ENCODE results near the gene CEBPB.
A peak's percentile ranks its signal among the peaks of the same experiment; 100 is the strongest.

CEBPB gene

DNA sequence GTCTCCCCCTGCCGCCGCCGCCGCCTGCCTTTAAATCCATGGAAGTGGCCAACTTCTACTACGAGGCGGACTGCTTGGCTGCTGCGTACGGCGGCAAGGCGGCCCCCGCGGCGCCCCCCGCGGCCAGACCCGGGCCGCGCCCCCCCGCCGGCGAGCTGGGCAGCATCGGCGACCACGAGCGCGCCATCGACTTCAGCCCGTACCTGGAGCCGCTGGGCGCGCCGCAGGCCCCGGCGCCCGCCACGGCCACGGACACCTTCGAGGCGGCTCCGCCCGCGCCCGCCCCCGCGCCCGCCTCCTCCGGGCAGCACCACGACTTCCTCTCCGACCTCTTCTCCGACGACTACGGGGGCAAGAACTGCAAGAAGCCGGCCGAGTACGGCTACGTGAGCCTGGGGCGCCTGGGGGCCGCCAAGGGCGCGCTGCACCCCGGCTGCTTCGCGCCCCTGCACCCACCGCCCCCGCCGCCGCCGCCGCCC lies 474 bp downstream of the CEBPB start:
- no peak for DNase-seq (ENCODE audit: low read depth, low spot score)
- POLR2A ChIA-PET: interaction anchor here (0.6 to 2.4 kb wide), 25 partner anchors 19 to 454 kb away, joined by 3 to 14 read pairs (median 4); no protein-coding TSS in a partner anchor
- CTCF ChIA-PET: interaction anchor here (0.5 to 22.7 kb wide), 6 partner anchors 252 to 383 kb away, joined by 3 to 523 read pairs (median 4); no protein-coding TSS in a partner anchor
- TF ChIP-seq, protein P1, sequence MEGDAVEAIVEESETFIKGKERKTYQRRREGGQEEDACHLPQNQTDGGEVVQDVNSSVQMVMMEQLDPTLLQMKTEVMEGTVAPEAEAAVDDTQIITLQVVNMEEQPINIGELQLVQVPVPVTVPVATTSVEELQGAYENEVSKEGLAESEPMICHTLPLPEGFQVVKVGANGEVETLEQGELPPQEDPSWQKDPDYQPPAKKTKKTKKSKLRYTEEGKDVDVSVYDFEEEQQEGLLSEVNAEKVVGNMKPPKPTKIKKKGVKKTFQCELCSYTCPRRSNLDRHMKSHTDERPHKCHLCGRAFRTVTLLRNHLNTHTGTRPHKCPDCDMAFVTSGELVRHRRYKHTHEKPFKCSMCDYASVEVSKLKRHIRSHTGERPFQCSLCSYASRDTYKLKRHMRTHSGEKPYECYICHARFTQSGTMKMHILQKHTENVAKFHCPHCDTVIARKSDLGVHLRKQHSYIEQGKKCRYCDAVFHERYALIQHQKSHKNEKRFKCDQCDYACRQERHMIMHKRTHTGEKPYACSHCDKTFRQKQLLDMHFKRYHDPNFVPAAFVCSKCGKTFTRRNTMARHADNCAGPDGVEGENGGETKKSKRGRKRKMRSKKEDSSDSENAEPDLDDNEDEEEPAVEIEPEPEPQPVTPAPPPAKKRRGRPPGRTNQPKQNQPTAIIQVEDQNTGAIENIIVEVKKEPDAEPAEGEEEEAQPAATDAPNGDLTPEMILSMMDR (IDR thresholded peaks at IDR 0.05; ENCODE audit: insufficient read depth, low read length, missing control alignments): peak; percentile 8
- peak overlapping the region; percentile 94 for H3K4me3 ChIP-seq (ENCODE audit: low read depth, low read length)

DNA sequence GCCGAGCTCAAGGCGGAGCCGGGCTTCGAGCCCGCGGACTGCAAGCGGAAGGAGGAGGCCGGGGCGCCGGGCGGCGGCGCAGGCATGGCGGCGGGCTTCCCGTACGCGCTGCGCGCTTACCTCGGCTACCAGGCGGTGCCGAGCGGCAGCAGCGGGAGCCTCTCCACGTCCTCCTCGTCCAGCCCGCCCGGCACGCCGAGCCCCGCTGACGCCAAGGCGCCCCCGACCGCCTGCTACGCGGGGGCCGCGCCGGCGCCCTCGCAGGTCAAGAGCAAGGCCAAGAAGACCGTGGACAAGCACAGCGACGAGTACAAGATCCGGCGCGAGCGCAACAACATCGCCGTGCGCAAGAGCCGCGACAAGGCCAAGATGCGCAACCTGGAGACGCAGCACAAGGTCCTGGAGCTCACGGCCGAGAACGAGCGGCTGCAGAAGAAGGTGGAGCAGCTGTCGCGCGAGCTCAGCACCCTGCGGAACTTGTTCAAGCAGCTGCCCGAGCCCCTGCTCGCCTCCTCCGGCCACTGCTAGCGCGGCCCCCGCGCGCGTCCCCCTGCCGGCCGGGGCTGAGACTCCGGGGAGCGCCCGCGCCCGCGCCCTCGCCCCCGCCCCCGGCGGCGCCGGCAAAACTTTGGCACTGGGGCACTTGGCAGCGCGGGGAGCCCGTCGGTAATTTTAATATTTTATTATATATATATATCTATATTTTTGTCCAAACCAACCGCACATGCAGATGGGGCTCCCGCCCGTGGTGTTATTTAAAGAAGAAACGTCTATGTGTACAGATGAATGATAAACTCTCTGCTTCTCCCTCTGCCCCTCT lies 1.1 kb downstream of the CEBPB start:
- H3K4me3 ChIP-seq (ENCODE audit: low read depth, low read length): peak overlapping the region; percentile 94
- POLR2A ChIA-PET: interaction anchor here (0.6 to 2.4 kb wide), 20 partner anchors 20 to 381 kb away, joined by 3 to 14 read pairs (median 6); no protein-coding TSS in a partner anchor
- DNase-seq (ENCODE audit: low read depth, low spot score): no peak
- TF ChIP-seq, protein P1 (IDR thresholded peaks at IDR 0.05; ENCODE audit: insufficient read depth, low read length, missing control alignments): peak; percentile 30
- CTCF ChIA-PET: interaction anchor here (0.5 to 22.7 kb wide), 5 partner anchors 260 to 382 kb away, joined by 3 to 523 read pairs (median 4); no protein-coding TSS in a partner anchor

DNA sequence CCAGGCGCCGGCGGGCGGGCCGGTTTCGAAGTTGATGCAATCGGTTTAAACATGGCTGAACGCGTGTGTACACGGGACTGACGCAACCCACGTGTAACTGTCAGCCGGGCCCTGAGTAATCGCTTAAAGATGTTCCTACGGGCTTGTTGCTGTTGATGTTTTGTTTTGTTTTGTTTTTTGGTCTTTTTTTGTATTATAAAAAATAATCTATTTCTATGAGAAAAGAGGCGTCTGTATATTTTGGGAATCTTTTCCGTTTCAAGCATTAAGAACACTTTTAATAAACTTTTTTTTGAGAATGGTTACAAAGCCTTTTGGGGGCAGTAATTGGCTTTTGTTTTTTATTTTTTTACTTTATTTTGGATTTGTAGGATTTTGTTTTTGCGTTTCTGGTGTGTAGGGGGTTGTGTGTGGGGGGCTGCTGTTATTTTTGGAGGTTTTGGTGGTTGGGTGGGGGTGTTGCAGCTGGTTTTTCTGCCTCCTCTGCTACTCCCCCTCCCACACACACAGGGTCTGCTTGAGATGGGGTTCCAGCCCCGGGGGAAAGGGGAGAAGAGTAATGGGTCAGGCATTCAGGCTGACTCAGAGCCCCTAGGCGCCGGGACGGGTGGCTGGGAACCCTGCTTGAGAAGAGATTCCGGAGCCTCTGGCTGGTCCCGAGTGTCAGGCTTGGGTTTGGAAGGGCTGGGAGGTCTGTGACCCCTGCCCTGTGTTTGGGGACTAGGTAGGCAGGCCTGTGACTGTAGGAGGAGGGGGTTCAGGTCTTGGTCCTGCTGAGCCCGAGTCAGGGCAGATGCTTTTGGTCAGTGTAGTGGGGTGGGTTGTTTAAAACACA lies 2.0 kb downstream of the CEBPB start:
- H3K4me3 ChIP-seq (ENCODE audit: low read depth, low read length): peak overlapping the region; percentile 94
- ChIA-PET CTCF (interaction anchor here (22.7 kb wide), 1 partner anchor 274 kb away, joined by 523 read pairs; no protein-coding TSS in a partner anchor), POLR2A (interaction anchor here (0.6 to 2.4 kb wide), 7 partner anchors 34 to 263 kb away, joined by 3 to 14 read pairs (median 11); no protein-coding TSS in a partner anchor)
- TF ChIP-seq, protein P1 (IDR thresholded peaks at IDR 0.05; ENCODE audit: insufficient read depth, low read length, missing control alignments): no peak
- peak; percentile 70 for DNase-seq (ENCODE audit: low read depth, low spot score)

DNA sequence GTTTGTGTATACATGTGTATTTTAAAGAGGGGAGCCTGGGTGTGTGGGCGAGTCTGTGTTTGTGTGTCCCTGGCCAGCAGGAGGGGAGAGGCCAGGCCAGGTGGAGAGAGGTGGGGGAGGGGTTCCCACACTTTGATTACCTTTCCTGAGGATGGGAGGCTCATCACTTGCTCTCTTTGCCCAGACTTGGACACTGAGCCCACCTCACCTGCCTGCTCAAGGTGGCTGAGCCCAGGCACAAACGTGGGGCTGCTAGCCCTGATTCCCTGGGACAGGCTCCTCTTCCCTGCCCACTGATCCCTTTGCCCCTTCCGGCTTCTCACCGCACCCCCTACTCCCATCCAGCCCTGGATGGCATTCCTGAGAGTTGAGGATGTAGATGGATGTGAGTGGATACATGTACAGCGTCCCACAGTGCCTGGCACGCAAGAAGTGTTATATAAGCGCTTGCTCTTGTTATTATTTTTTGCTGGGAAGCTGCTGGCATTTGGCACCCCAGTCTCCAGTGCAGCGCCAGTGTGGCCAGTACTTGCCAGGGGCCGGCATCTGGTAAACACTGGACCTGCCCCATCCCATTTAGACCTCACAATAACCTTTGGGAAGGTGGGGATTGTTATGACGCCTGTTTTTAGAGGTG lies 2.7 kb downstream of the CEBPB start:
- ChIA-PET CTCF (interaction anchor here (1.1 to 22.7 kb wide), 3 partner anchors 112 to 273 kb away, joined by 3 to 523 read pairs (median 7); no protein-coding TSS in a partner anchor), POLR2A (interaction anchor here (0.6 to 1.8 kb wide), 4 partner anchors 128 to 270 kb away, joined by 3 to 9 read pairs (median 4); no protein-coding TSS in a partner anchor)
- TF ChIP-seq, protein P1 (IDR thresholded peaks at IDR 0.05; ENCODE audit: insufficient read depth, low read length, missing control alignments): no peak
- no peak for DNase-seq (ENCODE audit: low read depth, low spot score)
- H3K4me3 ChIP-seq (ENCODE audit: low read depth, low read length): peak overlapping the region; percentile 94

DNA sequence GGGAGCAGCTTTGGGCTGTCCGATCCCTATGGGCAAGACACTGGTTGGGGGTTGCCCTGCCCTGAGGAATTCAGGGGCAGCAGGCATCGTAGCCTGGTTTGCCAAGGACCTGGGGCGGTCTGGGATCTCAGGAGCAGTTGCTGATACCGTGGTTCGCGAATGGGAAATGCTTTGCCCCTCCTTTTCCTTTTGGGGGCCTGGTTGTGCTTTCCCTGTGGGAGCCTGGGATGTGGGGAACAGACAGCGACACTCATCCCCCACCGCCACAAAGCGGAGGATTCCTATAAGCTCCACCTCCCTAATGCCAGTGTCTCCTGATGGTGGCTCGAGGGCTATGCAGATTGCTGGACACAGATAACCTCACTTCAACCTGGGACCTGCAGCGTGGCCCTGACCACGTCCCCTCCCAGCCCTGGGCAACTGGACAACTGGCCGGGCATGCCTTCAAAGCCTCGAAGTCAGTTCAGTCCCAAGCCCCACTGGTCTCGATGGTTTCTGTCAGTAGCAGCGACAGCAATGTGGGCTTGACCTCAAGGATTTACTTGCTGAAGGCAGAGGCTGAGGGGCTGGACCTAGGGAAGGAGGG lies 3.3 kb downstream of the CEBPB start:
- CTCF ChIA-PET: interaction anchor here (1.1 to 22.7 kb wide), 3 partner anchors 111 to 273 kb away, joined by 3 to 523 read pairs (median 7); no protein-coding TSS in a partner anchor
- no peak for DNase-seq (ENCODE audit: low read depth, low spot score)

More for the DNA sequence above, 3.3 kb downstream of the CEBPB start:
- TF ChIP-seq, protein P1 (IDR thresholded peaks at IDR 0.05; ENCODE audit: insufficient read depth, low read length, missing control alignments): no peak
- POLR2A ChIA-PET: interaction anchor here (0.6 to 1.8 kb wide), 4 partner anchors 37 to 269 kb away, joined by 3 to 9 read pairs (median 4); no protein-coding TSS in a partner anchor
- H3K4me3 ChIP-seq (ENCODE audit: low read depth, low read length): peak overlapping the region; percentile 94

Measured in AG04449 (cell line).